ENCODE data around the gene CC2D1B.

GRCh38 chr1:52355436-52355835 is 10.6 kb downstream of the CC2D1B start:
- TF ChIP-seq CTCF (IDR thresholded peaks at IDR 0.05; ENCODE audit: low read depth, low read length, poor library complexity, severe bottlenecking) (no peak), EZH2phosphoT487 (IDR thresholded peaks at IDR 0.05; ENCODE audit: borderline replicate concordance, low read length) (no peak)

All from DOHH2 (cell line).